Measurements from ENCODE around the gene ECI2.

ECI2 gene

GRCh38 chr6:4133941-4134838 lies 1.2 kb downstream of the ECI2 start:
- peaks cover 17% of the 10 kb centered on the region for H3K4me1 ChIP-seq (ENCODE audit: low read depth, poor library complexity, severe bottlenecking)
- no peaks in the 10 kb centered on the region for H3K27me3 ChIP-seq (ENCODE audit: insufficient read depth, low read depth)
- H3K79me2 ChIP-seq (ENCODE audit: insufficient read depth, low read depth) = no peaks in the 10 kb centered on the region
- H3K4me3 ChIP-seq (IDR thresholded peaks at IDR 0.05; ENCODE audit: insufficient read depth, low read depth, low read length) = no peak overlapping the region
- H3K36me3 ChIP-seq (ENCODE audit: insufficient read depth) = no peaks in the 10 kb centered on the region
- peak overlapping the region; percentile 89 for H3K4me2 ChIP-seq
- H2AFZ ChIP-seq (ENCODE audit: low read depth) = peak overlapping the region; percentile 44
- peak overlapping the region; percentile 59 for H3K9ac ChIP-seq
- H3K27ac ChIP-seq = peak overlapping the region; percentile 71
- TF ChIP-seq, protein P1, sequence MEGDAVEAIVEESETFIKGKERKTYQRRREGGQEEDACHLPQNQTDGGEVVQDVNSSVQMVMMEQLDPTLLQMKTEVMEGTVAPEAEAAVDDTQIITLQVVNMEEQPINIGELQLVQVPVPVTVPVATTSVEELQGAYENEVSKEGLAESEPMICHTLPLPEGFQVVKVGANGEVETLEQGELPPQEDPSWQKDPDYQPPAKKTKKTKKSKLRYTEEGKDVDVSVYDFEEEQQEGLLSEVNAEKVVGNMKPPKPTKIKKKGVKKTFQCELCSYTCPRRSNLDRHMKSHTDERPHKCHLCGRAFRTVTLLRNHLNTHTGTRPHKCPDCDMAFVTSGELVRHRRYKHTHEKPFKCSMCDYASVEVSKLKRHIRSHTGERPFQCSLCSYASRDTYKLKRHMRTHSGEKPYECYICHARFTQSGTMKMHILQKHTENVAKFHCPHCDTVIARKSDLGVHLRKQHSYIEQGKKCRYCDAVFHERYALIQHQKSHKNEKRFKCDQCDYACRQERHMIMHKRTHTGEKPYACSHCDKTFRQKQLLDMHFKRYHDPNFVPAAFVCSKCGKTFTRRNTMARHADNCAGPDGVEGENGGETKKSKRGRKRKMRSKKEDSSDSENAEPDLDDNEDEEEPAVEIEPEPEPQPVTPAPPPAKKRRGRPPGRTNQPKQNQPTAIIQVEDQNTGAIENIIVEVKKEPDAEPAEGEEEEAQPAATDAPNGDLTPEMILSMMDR (conservative IDR thresholded peaks at IDR 0.05; ENCODE audit: low read depth, low read length) = no peak
- H4K20me1 ChIP-seq (ENCODE audit: insufficient read depth) = no peaks in the 10 kb centered on the region

DNA sequence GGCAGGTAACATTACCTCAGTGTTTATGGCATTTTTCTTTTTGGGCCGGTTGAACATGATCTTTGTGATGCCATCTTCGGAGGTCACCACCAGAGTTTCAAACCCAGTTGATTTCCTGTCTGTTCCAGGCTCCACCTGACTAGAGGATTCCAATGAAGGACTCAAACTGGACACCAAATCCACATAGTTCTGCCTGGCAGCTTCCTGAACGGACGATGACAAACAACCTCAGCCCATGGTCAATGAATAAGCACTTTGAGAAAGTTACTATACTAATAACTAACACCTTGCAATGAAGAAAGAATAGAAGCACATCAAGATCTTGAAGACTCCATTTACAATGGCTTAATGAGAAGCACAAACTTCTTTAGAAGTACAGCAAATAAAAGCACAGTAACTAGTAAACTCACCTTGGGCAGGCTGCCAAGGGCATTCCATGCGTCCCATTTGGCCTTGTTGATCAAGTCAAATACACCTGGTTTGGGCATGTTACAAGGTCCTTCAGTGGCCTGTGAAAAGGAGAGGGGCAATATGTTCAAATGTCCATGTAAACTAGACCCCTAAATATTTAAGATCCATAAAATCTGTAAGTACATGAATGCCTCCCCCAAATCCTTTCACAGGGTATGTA lies 4.9 kb downstream of the ECI2 start:
- H2AFZ ChIP-seq (ENCODE audit: low read depth) = no peak overlapping the region
- no peak overlapping the region for H3K9ac ChIP-seq
- H3K79me2 ChIP-seq (ENCODE audit: insufficient read depth, low read depth) = no peaks in the 10 kb centered on the region
- H3K4me3 ChIP-seq (IDR thresholded peaks at IDR 0.05; ENCODE audit: insufficient read depth, low read depth, low read length) = no peak overlapping the region
- H3K4me2 ChIP-seq = no peak overlapping the region
- H3K36me3 ChIP-seq (ENCODE audit: insufficient read depth) = no peaks in the 10 kb centered on the region
- H4K20me1 ChIP-seq (ENCODE audit: insufficient read depth) = no peaks in the 10 kb centered on the region
- H3K4me1 ChIP-seq (ENCODE audit: low read depth, poor library complexity, severe bottlenecking) = no peaks in the 10 kb centered on the region
- H3K27me3 ChIP-seq (ENCODE audit: insufficient read depth, low read depth) = no peaks in the 10 kb centered on the region
- TF ChIP-seq, protein P1 (conservative IDR thresholded peaks at IDR 0.05; ENCODE audit: low read depth, low read length) = no peak
- H3K27ac ChIP-seq = no peak overlapping the region

GRCh38 chr6:4129446-4129845 lies 5.9 kb downstream of the ECI2 start:
- H3K27me3 ChIP-seq (ENCODE audit: insufficient read depth, low read depth) = no peaks in the 10 kb centered on the region
- no peak overlapping the region for H3K27ac ChIP-seq
- no peak overlapping the region for H2AFZ ChIP-seq (ENCODE audit: low read depth)
- no peak overlapping the region for H3K4me3 ChIP-seq (IDR thresholded peaks at IDR 0.05; ENCODE audit: insufficient read depth, low read depth, low read length)
- H4K20me1 ChIP-seq (ENCODE audit: insufficient read depth) = no peaks in the 10 kb centered on the region
- H3K79me2 ChIP-seq (ENCODE audit: insufficient read depth, low read depth) = no peaks in the 10 kb centered on the region
- H3K4me1 ChIP-seq (ENCODE audit: low read depth, poor library complexity, severe bottlenecking) = no peaks in the 10 kb centered on the region
- H3K4me2 ChIP-seq = no peak overlapping the region
- TF ChIP-seq, protein P1 (conservative IDR thresholded peaks at IDR 0.05; ENCODE audit: low read depth, low read length) = no peak
- H3K36me3 ChIP-seq (ENCODE audit: insufficient read depth) = no peaks in the 10 kb centered on the region
- H3K9ac ChIP-seq = no peak overlapping the region

DNA sequence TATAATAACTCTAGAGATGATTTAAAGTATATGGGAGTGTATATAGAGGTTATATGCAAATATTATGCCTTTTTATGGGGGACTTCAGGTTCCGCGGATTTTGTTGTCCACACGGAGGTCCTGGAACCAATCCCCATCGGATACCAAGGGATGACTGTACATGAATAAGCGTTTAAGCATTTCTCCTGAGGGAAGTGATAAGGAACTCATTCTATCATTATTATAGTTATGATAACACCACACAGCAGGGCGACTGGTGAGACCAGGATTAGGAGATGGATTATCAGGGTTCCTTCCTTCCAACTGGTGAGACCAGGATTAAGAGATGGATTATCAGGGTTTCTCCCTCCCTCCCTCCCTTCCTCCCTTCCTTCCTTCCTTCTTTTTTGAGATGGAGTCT lies 6.6 kb downstream of the ECI2 start:
- Histone ChIP-seq H3K9ac (no peak overlapping the region), H3K27ac (no peak overlapping the region), H3K36me3 (ENCODE audit: insufficient read depth) (no peaks in the 10 kb centered on the region), H2AFZ (ENCODE audit: low read depth) (no peak overlapping the region), H3K79me2 (ENCODE audit: insufficient read depth, low read depth) (no peaks in the 10 kb centered on the region), H4K20me1 (ENCODE audit: insufficient read depth) (no peaks in the 10 kb centered on the region), H3K4me1 (ENCODE audit: low read depth, poor library complexity, severe bottlenecking) (no peaks in the 10 kb centered on the region), H3K4me3 (IDR thresholded peaks at IDR 0.05; ENCODE audit: insufficient read depth, low read depth, low read length) (no peak overlapping the region), H3K4me2 (no peak overlapping the region), H3K27me3 (ENCODE audit: insufficient read depth, low read depth) (no peaks in the 10 kb centered on the region)
- TF ChIP-seq, protein P1 (conservative IDR thresholded peaks at IDR 0.05; ENCODE audit: low read depth, low read length) = no peak

All from KMS-11 (cell line).